Hematopoietic multipotent progenitor cell treated with erythropoietin and hydrocortisone succinate and interleukin-3 and kit ligand, for 4 days (in vitro differentiated cells): ENCODE results near the gene HNRNPUL2.
"Not testable (repeated sequence)": the region's sequence is repeated elsewhere in the genome, so short reads cannot be mapped to it uniquely, and the experiment has no call there.

Experiments used
- DNase-seq: peaks from one replicate; pipeline ENCODE4 v3.0.0-alpha.2; 2015

Gene HNRNPUL2

GRCh38 chr11:62727165-62727871 lies at the start of gene HNRNPUL2:
Gene HNRNPUL2 (minus strand): TSS chr11:62727457. CDS start chr11:62727156, 301 bp downstream.
- peak; percentile 100 for DNase-seq

GRCh38 chr11:62775646-62776045 lies 48.4 kb upstream of the HNRNPUL2 start:
- DNase-seq: no peak

DNA sequence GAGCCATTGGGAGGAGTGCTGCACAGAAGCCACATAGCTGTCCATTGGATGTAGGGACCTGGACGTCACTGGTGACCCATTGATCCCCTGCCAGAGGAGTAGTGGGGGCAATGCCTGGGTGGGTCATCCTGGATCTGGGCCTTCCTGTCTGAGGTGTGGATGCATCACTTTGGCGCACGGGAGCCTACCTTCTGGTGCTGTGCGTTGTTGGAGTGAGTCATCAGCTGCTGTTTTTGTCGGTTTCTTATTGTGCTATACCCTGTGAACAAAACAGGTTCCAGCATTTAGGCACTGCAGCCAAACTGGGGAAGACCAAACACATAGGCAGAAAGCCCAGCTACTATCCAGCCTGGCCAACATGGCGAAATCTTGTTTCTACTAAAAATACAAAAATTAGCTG lies 47.1 kb upstream of the HNRNPUL2 start:
- DNase-seq: no peak

DNA sequence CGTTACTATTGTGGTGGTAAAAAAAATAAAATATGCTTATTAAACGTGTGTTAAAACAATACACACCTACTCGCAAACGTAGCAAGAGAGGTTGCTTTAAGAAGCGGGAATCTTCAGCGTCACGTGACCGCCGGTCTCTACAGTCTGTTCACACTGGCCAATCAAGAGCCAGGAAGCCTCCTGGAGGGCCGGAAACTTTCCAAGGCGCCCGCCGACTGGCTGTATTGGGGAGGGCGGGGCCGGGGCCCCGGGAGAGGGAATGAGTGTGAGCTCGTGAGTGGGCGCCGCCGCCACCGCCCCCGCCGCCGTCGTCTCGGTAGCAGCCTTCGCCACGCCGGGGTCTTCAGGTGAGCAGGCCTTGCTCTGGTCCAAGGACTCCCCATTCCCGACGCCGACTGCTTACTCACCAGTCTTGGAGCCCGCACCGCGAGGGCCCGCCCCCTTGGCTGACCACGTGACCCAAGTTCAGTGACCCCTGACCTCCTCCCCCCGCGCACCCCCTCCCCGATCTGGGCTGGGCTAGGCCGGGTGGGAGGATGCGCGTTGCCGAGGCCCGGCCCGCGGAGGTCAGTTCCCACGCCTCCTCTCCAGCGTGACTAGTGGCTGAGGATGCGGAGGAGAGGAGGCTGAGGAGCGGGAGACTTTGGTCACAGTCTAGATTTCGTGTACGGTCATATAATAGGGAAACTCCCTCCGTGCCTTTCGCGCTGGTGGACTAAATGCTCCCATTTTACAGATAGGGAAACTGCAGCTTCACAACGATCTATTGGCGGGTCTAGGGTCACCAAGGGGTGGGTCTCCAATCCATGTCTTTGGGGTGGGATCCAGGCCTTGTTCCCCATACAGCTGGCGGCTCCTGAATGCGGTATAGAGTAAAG lies 44.1 kb upstream of the HNRNPUL2 start, which contains the start of gene TAF6L:
TSS of gene TAF6L (plus strand) at position 253 of the 878 bp plus-strand sequence. CDS start 4,388 bp downstream, outside the sequence.
- peak; percentile 98 for DNase-seq

- peak; percentile 69 for DNase-seq
These were observed 43.5 kb upstream of the HNRNPUL2 start for GRCh38 chr11:62770778-62771143.

DNA sequence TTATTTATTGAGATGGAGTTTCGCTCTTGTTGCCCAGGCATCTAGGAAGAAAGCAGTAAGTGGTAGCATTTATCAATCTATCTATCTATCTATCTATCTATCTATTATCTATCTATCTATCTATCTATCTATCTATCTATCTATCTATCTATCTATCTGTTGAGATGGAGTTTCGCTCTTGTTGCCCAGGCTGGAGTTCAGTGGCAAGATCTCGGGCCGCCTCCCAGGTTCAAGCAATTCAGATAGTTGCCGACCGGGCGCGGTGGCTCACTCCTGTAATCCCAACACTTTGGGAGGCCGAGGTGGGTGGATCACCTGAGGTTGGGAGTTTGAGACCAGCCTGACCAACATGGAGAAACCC lies 33.6 kb upstream of the HNRNPUL2 start:
- not testable (repeated sequence) for DNase-seq

DNA sequence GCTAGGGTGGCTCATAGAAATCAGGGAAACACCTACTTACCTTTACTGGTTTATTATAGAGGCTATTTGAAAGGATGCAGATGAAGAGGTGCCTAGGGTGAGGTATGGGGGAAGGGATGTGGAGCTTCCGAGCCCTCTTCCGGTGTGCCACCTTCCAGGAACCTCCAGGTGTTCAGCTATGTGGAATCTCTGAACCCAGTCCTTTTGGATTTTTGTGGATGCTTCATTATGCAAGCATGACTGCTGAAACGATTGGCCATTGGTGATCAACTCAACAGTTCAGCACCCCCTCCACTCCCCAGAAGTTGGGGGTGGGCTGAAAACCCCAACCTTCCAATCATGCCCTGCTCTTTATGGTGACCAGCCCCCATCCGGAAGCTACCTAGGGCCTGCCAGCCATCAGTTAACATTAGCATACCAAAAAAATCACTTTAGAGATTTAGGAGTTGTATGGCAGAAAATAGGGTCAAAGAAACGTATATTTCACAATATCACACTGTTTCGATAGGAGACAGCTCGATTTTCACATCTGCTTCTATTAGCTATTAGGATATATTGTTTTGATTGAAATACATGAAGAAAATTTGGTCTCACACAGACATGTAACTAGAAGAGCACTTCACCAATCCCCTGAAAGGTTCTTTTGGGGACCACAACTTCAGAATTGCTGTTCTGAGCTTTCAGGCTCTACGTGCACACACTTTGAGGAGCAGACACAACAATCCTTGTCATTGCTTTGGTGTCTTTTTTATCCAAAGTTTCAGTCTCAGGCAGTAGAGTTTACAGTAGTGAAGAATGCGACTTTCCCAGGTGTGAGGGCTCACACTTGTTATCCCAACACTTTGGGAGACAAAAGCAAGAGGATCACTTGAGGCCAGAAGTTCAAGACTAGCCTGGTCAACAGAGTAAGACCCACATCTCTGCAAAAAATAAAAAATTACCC lies 30.9 kb upstream of the HNRNPUL2 start:
- DNase-seq: no peak

GRCh38 chr11:62755086-62755615 lies 27.9 kb upstream of the HNRNPUL2 start:
- DNase-seq: no peak

DNA sequence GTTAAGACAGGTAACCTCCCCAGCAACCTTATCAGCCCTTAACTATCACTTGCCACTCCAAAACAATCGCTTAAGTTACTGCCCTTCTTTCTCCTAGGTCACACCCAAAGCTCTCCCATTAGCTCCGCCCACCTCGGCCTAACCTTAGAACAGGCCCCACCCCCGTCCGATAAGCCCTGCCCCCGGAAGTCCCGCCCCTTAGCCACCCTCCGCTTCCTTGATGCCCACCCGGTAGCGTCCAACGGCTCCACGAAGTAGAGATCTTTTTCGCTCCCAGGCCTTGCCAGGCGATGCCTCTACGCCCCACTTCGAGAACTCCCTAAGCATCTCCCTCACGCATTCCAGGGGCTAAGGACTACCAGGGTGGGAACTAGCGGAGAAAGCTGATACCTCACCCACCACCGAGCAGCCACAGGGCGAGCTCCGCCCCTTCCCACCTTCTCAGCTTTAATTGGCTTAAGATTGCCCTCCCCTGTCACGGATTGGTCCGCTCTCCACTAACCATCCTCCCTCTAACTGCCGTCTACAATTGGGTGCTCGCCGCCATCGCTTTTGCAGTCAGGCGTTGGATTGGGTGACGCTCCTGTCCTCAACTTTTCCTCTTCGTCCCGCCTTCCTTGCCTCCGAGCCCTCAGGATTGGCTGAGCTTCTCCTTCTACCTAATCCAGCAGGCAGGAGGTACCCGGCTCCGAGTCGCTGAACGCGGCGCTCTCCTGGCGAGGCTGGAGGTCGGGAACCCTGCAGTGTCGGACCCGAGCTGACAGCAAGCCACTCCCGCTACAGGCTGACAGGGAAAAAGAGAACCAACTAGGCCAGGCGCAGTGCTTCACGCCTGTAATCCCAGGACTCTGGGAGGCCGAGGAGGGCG lies 26.7 kb upstream of the HNRNPUL2 start, which contains the start of gene ZBTB3:
TSS of gene ZBTB3 (minus strand) at position 425 of the 868 bp plus-strand sequence. CDS start 496 bp downstream, outside the sequence.
- peak; percentile 100 for DNase-seq

GRCh38 chr11:62752994-62753735 lies 25.9 kb upstream of the HNRNPUL2 start:
- no peak for DNase-seq

- no peak for DNase-seq
These were observed 25.0 kb upstream of the HNRNPUL2 start for GRCh38 chr11:62752177-62752785.

GRCh38 chr11:62749931-62750330 lies 22.7 kb upstream of the HNRNPUL2 start:
- not testable (repeated sequence) for DNase-seq

DNA sequence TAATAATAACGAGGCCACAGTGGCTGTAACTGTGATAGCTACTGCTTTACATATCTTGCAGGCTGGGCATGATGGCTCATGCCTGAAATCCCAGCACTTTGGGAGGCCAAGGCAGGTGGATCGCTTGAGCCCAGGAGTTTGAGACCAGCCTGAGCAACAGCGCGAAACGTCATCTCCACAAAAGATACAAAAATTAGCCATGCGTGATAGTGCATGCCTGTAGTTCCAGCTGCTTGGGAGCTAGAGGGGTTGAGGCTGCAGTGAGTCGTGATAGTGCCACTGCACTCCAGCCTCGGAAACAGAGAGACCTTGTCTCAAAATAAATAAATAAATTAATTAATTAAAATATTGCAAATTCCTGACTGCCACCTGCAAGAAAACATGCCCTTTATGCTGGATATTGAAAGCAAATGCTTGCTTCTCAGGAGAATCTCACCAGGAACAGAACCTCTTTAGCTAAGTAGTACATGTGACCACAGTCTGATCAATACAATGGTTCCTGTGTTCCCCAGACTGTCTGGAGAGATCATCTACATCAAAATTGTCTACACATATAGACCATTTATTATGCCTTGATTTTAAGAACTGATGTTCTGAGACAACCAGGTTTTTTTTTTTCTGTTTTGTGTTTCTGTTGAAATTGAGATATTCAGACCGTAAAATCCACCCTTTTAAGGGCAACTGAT lies 20.4 kb upstream of the HNRNPUL2 start:
- no peak for DNase-seq

GRCh38 chr11:62737196-62737595 lies 9.9 kb upstream of the HNRNPUL2 start:
- DNase-seq: no peak

GRCh38 chr11:62732830-62733229 lies 5.6 kb upstream of the HNRNPUL2 start:
- DNase-seq: peak; percentile 81

GRCh38 chr11:62730076-62730475 lies 2.8 kb upstream of the HNRNPUL2 start:
- DNase-seq: not testable (repeated sequence)

GRCh38 chr11:62728171-62728988 lies 1.1 kb upstream of the HNRNPUL2 start, which contains the start of gene TTC9C:
Gene TTC9C (plus strand): TSS chr11:62728486. CDS start chr11:62728849, 363 bp downstream.
- peak; percentile 97 for DNase-seq

DNA sequence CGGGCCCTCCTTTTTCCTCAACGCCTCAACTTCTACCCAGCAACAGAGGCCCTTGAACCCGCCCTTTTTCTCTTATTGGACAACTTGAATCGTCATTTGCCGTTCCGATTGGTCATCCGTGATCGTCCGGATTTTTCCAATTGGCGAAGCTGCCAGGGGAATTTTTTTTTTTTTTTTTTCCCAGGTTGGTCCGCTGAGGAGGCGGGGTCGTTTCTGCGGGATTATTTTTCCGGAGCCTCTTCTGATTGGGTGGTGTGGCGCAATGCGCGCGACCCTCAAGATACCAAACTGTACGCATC lies 564 bp upstream of the HNRNPUL2 start:
- peak; percentile 99 for DNase-seq

GRCh38 chr11:62726915-62727164 lies 417 bp downstream of the HNRNPUL2 start:
- no peak for DNase-seq
